ENCODE results near the gene FREM1. TPM values are rescaled to one million over a fixed set of nuclear protein-coding genes. Genes with fewer than 3 reads are reported as not detected.

The FREM1 gene
- total and polyA plus RNA-seq, 2 of the 13 experiments (the other 11 are each of a cell fraction or from before 2014, with no cell fraction given): 64.3 to 202 TPM

GRCh38 chr9:14935964-14936363 is 25.7 kb upstream of the FREM1 start:
- peaks cover 9% of the 10 kb centered on the region for H3K4me1 ChIP-seq (ENCODE audit: insufficient read depth, low read length)
- in situ Hi-C loops (cut with HindIII; ENCODE audit: extremely low pct_ligation_motif_present, low pct_unique_long_range_greater_than_20kb): no loop called here
- no peaks in the 10 kb centered on the region for H3K36me3 ChIP-seq (replicated peaks in 1 of 2; ENCODE audit: control insufficient read depth in 1 of 2, insufficient read depth in 2 of 2, low read length in 2 of 2)
- DNase-seq (ENCODE audit: low spot score) (no peak), FAIRE-seq (no peak), ATAC-seq (no peak)
- CTCF ChIA-PET (ENCODE audit: low intra/inter-chr PET ratio, low total read pairs): no interaction called here
- H3K27ac ChIP-seq (ENCODE audit: extremely low read length, insufficient read depth, low read length): no peak overlapping the region
- no peaks in the 10 kb centered on the region for H3K27me3 ChIP-seq (ENCODE audit: control insufficient read depth in 1 of 2, insufficient read depth in 2 of 2, low read length in 2 of 2)
- H2AFZ ChIP-seq (ENCODE audit: low read length): no peak overlapping the region
- TF ChIP-seq GATAD2A (CRISPR knock-in tag; IDR thresholded peaks at IDR 0.05) (no peak), CEBPZ (IDR thresholded peaks at IDR 0.05; ENCODE audit: low read length) (no peak), JUND (CRISPR knock-in tag; IDR thresholded peaks at IDR 0.05) (no peak), SKIL (CRISPR knock-in tag; IDR thresholded peaks at IDR 0.05; ENCODE audit: borderline replicate concordance) (no peak), IRF2 (CRISPR knock-in tag; IDR thresholded peaks at IDR 0.05) (no peak), ETV6 (CRISPR knock-in tag; conservative IDR thresholded peaks at IDR 0.05) (no peak), HNRNPLL (IDR thresholded peaks at IDR 0.05; ENCODE audit: low read depth, low read length, poor library complexity, severe bottlenecking) (no peak), HIVEP1 (CRISPR knock-in tag; IDR thresholded peaks at IDR 0.05) (no peak), ZNF253 (CRISPR knock-in tag; IDR thresholded peaks at IDR 0.05; ENCODE audit: borderline replicate concordance) (no peak), GTF3A (CRISPR knock-in tag; conservative IDR thresholded peaks at IDR 0.05) (no peak), PRDM4 (CRISPR knock-in tag; IDR thresholded peaks at IDR 0.05; ENCODE audit: borderline replicate concordance) (no peak), ZNF496 (CRISPR knock-in tag; IDR thresholded peaks at IDR 0.05; ENCODE audit: insufficient replicate concordance) (no peak), FOXK2 (IDR thresholded peaks at IDR 0.05) (no peak)
- no peaks in the 10 kb centered on the region for H4K20me1 ChIP-seq (ENCODE audit: insufficient read depth, low read length)
- 57% methylated on average over 1 of the region's 1 CpG for WGBS (ENCODE audit: low lambda C conversion rate)
- no TSS peak for BruUV-seq (replicated peaks)
- H3K4me2 ChIP-seq (ENCODE audit: low read depth, low read length): no peak overlapping the region
- H3K9ac ChIP-seq (ENCODE audit: insufficient read depth, low read depth, low read length): no peak overlapping the region
- no peaks in the 10 kb centered on the region for H3K9me3 ChIP-seq (ENCODE audit: low read length)
- POLR2A ChIA-PET: no interaction called here
- no peak overlapping the region for H3K4me3 ChIP-seq (replicated peaks in 1 of 3; ENCODE audit: insufficient read depth in 1 of 3, low read depth in 2 of 3, low read length in 3 of 3)
- intact Hi-C loops (cut with micrococcal nuclease; ENCODE audit: unreplicated experiment): no loop called here
- H3K79me2 ChIP-seq (ENCODE audit: insufficient read depth, low read length): no peaks in the 10 kb centered on the region
